Suppressor macrophage treated with lipopolysaccharide for 4 hours (primary cell): Measurements from ENCODE around the gene SPI1.
"Not testable (repeated sequence)": the region's sequence is repeated elsewhere in the genome, so short reads cannot be mapped to it uniquely, and the experiment has no call there.

ENCODE experiments used
- DNase-seq: peaks from one replicate; pipeline ENCODE4 v3.0.0-alpha.2; 2020

SPI1 gene

DNA sequence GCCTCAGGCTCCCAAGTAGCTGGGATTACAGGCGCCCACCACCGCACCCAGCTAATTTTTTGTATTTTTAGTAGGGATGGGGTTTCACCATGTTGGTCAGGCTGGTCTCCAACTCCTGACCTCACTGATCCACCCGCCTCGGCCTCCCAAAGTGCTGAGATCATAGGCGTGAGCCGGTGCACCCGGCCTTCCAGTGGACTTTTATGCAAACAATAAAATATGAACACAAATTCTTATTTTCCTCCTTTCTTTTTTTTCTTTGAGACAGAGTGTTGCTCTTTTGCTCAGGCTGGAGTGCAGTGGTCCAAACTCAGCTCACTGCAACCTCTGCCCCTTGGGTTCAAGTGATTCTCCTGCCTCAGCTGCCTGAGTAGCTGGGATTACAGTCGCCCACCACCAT, 61.8 kb downstream of the SPI1 start:
- DNase-seq = not testable (repeated sequence)

DNA sequence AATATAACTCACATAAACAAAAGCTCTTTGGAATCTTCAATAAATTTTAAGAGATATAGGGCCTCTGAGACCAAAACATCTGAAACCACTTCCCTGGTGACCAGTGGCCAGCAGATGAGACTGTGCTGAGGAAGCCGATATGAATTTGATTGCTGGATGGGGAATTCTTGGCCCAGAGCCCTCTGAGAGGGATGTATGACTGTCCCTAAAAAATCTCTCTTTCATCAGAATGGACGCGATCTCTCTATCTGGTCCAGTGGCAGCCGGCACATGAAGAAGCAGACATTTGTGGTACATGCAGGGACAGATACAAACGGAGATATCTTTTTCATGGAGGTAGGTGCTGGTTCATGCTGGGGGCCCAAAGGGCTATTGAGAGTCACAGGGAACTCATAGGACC, 63.4 kb downstream of the SPI1 start:
- DNase-seq = no peak

DNA sequence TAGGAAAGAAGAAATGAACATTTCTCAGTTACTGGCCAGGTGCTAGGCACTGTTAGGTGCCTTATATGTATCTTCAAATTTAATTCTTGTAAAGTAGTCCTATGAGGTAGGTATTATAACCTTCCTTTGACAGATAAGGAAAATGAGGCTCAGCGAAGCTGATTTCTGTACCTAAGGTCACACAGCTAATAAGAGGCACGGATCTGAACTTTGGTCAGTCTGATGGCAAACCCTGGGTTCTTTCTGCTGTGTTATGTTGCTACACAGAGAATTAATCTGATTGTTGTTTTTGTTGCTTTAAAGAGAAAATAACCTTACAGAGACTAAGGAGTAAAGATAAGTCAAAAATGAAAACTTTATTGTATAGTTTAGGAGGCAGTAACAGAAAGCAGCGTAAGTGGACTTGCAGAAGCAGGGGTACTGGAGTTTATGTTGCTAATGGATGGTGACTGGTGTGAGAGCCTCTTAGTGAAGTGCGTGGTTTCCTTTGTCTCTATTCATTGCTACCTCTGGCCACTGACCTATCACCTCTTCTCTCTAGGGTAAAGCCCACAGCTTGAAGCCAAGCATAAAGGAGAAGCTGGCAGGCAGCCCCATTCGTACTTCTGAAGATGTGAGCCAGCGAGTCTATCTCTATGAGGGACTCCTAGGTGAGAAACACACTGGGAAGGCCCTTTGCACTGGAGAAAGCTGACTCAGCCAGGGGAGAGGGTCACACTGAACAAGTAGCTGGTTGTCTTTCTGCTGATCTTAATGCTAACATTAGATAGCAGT, 70.1 kb downstream of the SPI1 start:
- no peak for DNase-seq

DNA sequence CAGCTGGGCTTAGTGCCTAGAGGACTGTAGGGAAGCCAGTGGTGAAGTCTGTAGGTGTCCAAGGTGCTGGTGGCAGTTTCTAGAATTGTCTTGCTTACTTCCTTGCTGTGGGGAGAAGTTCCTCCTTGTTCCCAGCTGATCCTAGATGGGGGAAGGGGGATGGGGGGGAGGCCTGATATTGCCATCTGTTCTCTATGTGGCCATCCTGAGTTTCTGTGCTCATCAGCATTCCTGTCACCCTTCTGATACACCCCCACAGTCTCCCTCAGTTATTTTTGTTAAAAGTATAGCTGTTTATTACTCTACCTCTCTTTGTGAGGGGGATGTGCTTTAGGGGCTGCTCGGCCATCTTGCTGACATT, 71.9 kb downstream of the SPI1 start:
- peak; percentile 12 for DNase-seq

DNA sequence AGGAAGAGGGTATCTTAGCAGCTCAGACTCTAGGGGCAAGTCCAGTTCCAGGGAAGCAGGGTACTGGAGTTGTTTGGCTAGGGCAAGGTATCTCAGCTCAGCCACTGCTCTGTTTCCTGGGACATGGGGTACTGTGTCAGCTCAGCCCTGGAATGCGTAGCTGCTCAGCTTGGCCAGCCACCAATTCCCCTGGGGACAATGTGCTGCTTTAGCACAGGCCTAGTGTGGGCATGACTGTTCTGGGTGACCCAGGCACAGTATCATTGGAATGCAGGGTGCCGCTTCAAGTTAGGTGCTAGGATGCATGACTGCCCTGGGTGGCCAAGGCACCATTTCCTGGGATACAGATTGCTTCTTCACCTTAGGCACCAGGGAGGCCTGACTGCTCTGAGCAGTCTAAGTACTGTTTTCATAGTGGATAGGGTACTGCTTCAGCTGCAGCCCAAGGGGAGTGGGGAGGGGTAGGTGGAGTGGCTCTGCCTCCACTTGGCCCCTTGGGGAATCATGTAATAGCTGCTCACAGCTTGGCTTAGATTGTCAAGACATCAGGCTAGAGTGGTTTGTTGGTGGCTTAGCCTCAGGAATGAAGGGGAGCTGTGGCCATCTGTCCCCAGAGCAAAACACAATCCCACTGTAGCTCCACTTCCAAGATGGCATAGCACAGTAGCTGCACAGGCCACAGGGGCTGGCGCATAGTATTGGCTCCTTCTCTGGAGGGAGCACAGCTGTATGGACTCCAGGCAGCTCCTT, 72.4 kb downstream of the SPI1 start:
- DNase-seq = no peak
